ENCODE data around the gene SYNM. TPM values are rescaled to one million over a fixed set of nuclear protein-coding genes. Genes with fewer than 3 reads are reported as not detected.

Gene SYNM
- polyA plus RNA-seq, 1 donor from 2014 or later = 5.7 TPM

- no peak overlapping the region for H3K27ac ChIP-seq (ENCODE audit: low read length)
- H4K20me1 ChIP-seq (ENCODE audit: insufficient read depth) = no peaks in the 10 kb centered on the region
- no peak for TF ChIP-seq RAD21 (conservative IDR thresholded peaks at IDR 0.05)
- TF ChIP-seq, protein P1, sequence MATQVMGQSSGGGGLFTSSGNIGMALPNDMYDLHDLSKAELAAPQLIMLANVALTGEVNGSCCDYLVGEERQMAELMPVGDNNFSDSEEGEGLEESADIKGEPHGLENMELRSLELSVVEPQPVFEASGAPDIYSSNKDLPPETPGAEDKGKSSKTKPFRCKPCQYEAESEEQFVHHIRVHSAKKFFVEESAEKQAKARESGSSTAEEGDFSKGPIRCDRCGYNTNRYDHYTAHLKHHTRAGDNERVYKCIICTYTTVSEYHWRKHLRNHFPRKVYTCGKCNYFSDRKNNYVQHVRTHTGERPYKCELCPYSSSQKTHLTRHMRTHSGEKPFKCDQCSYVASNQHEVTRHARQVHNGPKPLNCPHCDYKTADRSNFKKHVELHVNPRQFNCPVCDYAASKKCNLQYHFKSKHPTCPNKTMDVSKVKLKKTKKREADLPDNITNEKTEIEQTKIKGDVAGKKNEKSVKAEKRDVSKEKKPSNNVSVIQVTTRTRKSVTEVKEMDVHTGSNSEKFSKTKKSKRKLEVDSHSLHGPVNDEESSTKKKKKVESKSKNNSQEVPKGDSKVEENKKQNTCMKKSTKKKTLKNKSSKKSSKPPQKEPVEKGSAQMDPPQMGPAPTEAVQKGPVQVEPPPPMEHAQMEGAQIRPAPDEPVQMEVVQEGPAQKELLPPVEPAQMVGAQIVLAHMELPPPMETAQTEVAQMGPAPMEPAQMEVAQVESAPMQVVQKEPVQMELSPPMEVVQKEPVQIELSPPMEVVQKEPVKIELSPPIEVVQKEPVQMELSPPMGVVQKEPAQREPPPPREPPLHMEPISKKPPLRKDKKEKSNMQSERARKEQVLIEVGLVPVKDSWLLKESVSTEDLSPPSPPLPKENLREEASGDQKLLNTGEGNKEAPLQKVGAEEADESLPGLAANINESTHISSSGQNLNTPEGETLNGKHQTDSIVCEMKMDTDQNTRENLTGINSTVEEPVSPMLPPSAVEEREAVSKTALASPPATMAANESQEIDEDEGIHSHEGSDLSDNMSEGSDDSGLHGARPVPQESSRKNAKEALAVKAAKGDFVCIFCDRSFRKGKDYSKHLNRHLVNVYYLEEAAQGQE (IDR thresholded peaks at IDR 0.05; ENCODE audit: borderline replicate concordance) = no peak
- H3K36me3 ChIP-seq (ENCODE audit: insufficient read depth, low read length) = no peaks in the 10 kb centered on the region
- no peak overlapping the region for H2AFZ ChIP-seq (ENCODE audit: low read depth, low read length)
- H3F3A ChIP-seq (ENCODE audit: insufficient read depth, low read length, poor library complexity, severe bottlenecking) = no peaks in the 10 kb centered on the region
- H3K9ac ChIP-seq (ENCODE audit: low read length) = no peak overlapping the region
- H3K4me3 ChIP-seq (ENCODE audit: low read length) = no peak overlapping the region
- H3K79me2 ChIP-seq (replicated peaks; ENCODE audit: insufficient read depth, low read length) = no peaks in the 10 kb centered on the region
- H3K27me3 ChIP-seq (ENCODE audit: insufficient read depth, low read depth, low read length) = no peaks in the 10 kb centered on the region
- no peaks in the 10 kb centered on the region for H3K9me2 ChIP-seq (ENCODE audit: insufficient read depth, low read length)
- H3K4me2 ChIP-seq (ENCODE audit: low read length) = no peak overlapping the region
- H3K9me3 ChIP-seq (ENCODE audit: low read length) = no peaks in the 10 kb centered on the region
Measured at GRCh38 chr15:99121691-99122410, 17.0 kb downstream of the SYNM start.

DNA sequence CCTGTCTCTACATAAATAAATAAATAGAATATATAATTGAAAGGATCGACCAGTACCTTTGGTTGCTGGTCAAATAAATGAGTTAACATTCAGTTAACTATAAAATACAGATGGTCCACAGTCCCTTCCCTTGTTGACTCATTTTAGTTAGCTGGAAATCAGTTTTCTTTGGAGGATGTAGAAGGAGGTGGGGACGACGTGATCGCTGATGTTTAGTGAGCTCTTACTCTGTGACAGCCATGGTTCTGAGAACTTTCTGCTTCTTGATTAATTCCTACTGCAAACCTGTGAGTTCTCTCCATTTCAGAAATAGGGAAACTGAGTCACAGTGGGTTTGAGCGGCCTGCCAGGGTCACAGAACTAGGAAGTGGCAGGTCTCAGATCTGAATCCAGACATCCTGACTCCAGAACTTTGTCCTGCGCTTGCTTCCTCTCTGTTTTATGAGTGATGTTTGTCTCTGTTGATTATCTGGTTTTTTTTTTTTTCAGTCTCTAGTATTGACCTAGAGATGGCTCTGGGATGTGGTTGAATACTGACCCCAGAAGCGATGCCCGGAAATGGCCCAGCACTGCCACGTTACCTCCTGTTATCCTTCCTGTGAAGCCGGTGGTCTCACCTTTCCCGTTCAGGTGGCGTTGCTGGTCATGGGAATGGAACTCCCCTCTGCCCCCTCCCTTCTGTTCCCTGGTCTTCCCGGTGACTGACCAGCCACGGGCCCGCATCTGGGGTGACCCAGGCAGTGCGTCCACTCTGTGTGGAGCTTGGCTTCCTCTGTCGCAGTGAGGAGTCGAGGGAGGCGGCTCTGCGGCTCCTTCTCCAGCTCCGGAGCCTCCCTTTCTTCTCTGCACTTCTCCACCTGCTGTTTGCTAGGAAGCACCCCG lies 18.2 kb downstream of the SYNM start:
- H3K9ac ChIP-seq (ENCODE audit: low read length) = no peak overlapping the region

More for the DNA sequence above, 18.2 kb downstream of the SYNM start:
- Histone ChIP-seq H3K4me3 (ENCODE audit: low read length) (no peak overlapping the region), H2AFZ (ENCODE audit: low read depth, low read length) (no peak overlapping the region), H3K27me3 (ENCODE audit: insufficient read depth, low read depth, low read length) (no peaks in the 10 kb centered on the region), H3K9me3 (ENCODE audit: low read length) (no peaks in the 10 kb centered on the region), H3K79me2 (replicated peaks; ENCODE audit: insufficient read depth, low read length) (no peaks in the 10 kb centered on the region), H3K4me2 (ENCODE audit: low read length) (no peak overlapping the region), H3K27ac (ENCODE audit: low read length) (no peak overlapping the region), H3K9me2 (ENCODE audit: insufficient read depth, low read length) (no peaks in the 10 kb centered on the region), H4K20me1 (ENCODE audit: insufficient read depth) (no peaks in the 10 kb centered on the region), H3K36me3 (ENCODE audit: insufficient read depth, low read length) (no peaks in the 10 kb centered on the region), H3F3A (ENCODE audit: insufficient read depth, low read length, poor library complexity, severe bottlenecking) (no peaks in the 10 kb centered on the region)
- TF ChIP-seq EP300 (conservative IDR thresholded peaks at IDR 0.05; ENCODE audit: poor library complexity, severe bottlenecking) (no peak), CTCF (IDR thresholded peaks at IDR 0.05; ENCODE audit: poor library complexity, severe bottlenecking) (no peak), POLR2AphosphoS5 (IDR thresholded peaks at IDR 0.05) (no peak), TAF1 (IDR thresholded peaks at IDR 0.05; ENCODE audit: low read depth) (no peak)
- TF ChIP-seq, protein P1 (IDR thresholded peaks at IDR 0.05; ENCODE audit: borderline replicate concordance) = no peak
